ENCODE results near the gene DLGAP4. TPM values are rescaled to one million over a fixed set of nuclear protein-coding genes. Genes with fewer than 3 reads are reported as not detected.

The DLGAP4 gene
- total and polyA plus RNA-seq, 10 of the 15 experiments (the other 5 are each of a cell fraction or from before 2014, with no cell fraction given): 0.42 to 43.3 (median 19.0) TPM

DNA sequence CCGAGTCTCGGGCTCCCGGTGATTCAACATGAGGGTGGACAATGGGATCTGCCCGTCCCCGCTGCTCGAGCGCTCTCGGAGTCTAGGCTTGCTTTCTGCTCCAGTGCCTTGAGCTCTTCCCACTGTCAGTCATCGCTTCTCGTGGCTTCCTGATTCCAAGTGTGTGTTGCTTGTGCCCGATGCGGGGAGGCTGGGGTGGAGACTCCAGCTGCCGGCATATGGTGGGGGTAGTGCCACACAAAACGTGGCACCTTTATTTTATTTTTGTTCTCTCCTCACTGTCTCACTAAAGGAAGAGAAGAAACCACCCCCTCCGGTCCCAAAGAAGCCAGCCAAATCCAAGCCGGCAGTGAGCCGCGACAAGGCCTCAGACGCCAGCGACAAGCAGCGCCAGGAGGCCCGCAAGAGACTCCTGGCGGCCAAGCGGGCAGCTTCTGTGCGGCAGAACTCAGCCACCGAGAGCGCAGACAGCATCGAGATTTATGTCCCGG is 220.4 kb downstream of the DLGAP4 start:
- FAIRE-seq: no peak
- 95% methylated on average over 29 of the region's 29 CpGs for WGBS (ENCODE audit: insufficient coverage, insufficient replicate concordance, low lambda C conversion rate, missing lambda C conversion rate)
- Histone ChIP-seq H3K4me3 (no peak overlapping the region), H3K4me2 (ENCODE audit: control insufficient read depth, insufficient read depth) (no peak overlapping the region), H4K20me1 (ENCODE audit: control insufficient read depth, insufficient read depth) (no peaks in the 10 kb centered on the region), H3K36me3 (ENCODE audit: control insufficient read depth in 2 of 2, insufficient read depth in 2 of 2, low read length in 1 of 2) (peaks cover 9 to 13% of the 10 kb centered on the region in 2 experiments; a peak in 3 of 4 replicates), H3K27ac (ENCODE audit: control insufficient read depth, insufficient read depth) (no peak overlapping the region), H3K27me3 (replicated peaks in 1 of 2; ENCODE audit: control insufficient read depth in 2 of 2, insufficient read depth in 2 of 2, low read length in 1 of 2) (no peaks in the 10 kb centered on the region), H3K79me2 (ENCODE audit: control insufficient read depth, insufficient read depth, low read length) (no peaks in the 10 kb centered on the region), H3K4me1 (ENCODE audit: control insufficient read depth, insufficient read depth, low read length) (peaks cover 2% of the 10 kb centered on the region; the same call in 1 of the 2 replicates), H2AFZ (ENCODE audit: control insufficient read depth, low read depth, low read length) (no peak overlapping the region), H3K9ac (ENCODE audit: control insufficient read depth, insufficient read depth, low read length) (no peak overlapping the region), H3K9me3 (replicated peaks; ENCODE audit: control insufficient read depth, insufficient read depth, low read length) (no peaks in the 10 kb centered on the region)
- DNase-seq (ENCODE audit: low read depth, low spot score): no peak
- intact Hi-C loops (cut with micrococcal nuclease; ENCODE audit: unreplicated experiment): no loop called here
- RAD21 ChIA-PET (ENCODE audit: unreplicated experiment): no interaction called here
- SMC1A ChIA-PET (ENCODE audit: uncharacterized antibody, unreplicated experiment): no interaction called here
- TF ChIP-seq, protein P1, sequence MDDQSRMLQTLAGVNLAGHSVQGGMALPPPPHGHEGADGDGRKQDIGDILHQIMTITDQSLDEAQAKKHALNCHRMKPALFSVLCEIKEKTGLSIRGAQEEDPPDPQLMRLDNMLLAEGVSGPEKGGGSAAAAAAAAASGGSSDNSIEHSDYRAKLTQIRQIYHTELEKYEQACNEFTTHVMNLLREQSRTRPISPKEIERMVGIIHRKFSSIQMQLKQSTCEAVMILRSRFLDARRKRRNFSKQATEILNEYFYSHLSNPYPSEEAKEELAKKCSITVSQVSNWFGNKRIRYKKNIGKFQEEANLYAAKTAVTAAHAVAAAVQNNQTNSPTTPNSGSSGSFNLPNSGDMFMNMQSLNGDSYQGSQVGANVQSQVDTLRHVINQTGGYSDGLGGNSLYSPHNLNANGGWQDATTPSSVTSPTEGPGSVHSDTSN (IDR thresholded peaks at IDR 0.05; ENCODE audit: insufficient replicate concordance, low read depth, low read length): no peak
- TF ChIP-seq E2F4 (IDR thresholded peaks at IDR 0.05; ENCODE audit: low read depth, low read length) (no peak), SMC3 (IDR thresholded peaks at IDR 0.05; ENCODE audit: borderline replicate concordance, low read length) (no peak), HDAC6 (IDR thresholded peaks at IDR 0.05; ENCODE audit: unreplicated experiment) (no peak), HDAC2 (IDR thresholded peaks at IDR 0.05) (no peak), ZNF274 (IDR thresholded peaks at IDR 0.05; ENCODE audit: insufficient read depth, insufficient read length) (no peak)
- BruUV-seq (replicated peaks): no TSS peak
- in situ Hi-C loops (cut with MboI): no loop called here
- CTCF ChIA-PET: no interaction called here
- POLR2A ChIA-PET: interaction anchor here (0.9 kb wide), 1 partner anchor 11 kb away, joined by 6 read pairs; no protein-coding TSS in a partner anchor
- ATAC-seq: no peak

Measured in GM12878 (cell line).